ENCODE measurements around the gene MYO3A.

Gene MYO3A

GRCh38 chr10:26214551-26215395, 280.7 kb downstream of the MYO3A start:
- no peak for DNase-seq (ENCODE audit: low spot score)

DNA sequence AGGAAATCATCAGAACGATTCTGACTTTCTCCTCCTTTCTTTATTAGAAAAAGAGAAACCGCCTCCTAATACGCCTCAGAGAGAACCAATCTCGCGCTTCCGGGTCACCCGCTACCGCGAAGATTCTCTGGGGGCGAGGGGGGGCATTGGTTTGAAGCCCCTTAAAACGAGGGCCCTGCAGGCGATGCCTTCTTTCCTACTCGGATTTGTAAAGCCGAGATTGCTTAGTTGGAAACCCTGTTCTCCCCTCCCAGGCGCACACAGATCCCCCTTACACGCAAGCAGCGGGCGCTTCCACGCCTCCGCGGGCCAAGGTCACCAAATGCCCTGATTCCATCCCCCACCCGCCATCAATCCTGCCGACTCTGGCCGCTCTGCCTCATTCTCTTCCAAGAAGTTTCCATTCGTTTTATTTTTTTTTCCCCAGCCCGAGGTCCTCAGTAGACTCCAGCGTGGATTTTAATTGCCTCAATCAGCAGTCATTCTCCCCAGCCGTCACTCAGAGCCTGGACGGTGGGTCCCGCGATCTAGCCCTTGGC, 281.4 kb downstream of the MYO3A start:
- no peak for DNase-seq (ENCODE audit: low spot score)

- peak; percentile 77 for DNase-seq (ENCODE audit: low spot score)
Observed at GRCh38 chr10:26215935-26216584, 282.0 kb downstream of the MYO3A start.

DNA sequence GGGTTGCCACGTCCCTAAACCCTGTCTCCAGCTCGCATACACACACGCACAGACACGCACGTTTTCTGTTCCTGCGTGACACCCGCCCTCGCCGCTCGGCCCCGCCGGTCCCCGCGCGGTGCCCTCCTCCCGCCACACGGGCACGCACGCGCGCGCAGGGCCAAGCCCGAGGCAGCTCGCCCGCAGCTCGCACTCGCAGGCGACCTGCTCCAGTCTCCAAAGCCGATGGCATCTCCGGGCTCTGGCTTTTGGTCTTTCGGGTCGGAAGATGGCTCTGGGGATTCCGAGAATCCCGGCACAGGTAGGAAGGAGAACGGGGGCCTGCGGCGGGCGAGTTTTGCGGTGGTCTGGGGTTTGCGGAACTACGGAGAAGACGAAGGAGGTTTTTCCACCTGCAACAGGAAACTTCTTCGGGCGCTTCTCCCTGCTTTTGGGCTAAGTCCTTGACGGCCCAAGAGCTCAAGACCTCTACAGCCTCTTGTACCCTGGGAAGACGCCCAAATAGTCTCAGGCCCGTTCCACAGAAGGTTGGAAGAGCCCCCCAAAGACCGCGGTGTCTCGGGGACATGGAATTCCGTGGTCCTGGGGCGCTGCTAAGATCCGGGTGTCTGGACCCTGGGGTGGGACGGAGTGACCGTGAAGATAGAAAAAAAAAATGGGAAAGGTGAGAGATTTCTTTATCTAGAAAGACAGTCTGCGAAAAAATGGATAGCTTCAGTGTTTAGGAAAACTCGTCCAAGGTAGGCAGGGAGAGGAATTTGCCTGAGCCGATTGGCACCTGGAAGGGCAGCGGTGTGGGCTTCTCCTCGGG, 282.8 kb downstream of the MYO3A start, which contains the start of gene GAD2:
TSS of gene GAD2 (plus strand) at position 190 of the 811 bp plus-strand sequence. CDS start at position 226, 36 bp downstream.
- DNase-seq (ENCODE audit: low spot score), result peak; percentile 12

DNA sequence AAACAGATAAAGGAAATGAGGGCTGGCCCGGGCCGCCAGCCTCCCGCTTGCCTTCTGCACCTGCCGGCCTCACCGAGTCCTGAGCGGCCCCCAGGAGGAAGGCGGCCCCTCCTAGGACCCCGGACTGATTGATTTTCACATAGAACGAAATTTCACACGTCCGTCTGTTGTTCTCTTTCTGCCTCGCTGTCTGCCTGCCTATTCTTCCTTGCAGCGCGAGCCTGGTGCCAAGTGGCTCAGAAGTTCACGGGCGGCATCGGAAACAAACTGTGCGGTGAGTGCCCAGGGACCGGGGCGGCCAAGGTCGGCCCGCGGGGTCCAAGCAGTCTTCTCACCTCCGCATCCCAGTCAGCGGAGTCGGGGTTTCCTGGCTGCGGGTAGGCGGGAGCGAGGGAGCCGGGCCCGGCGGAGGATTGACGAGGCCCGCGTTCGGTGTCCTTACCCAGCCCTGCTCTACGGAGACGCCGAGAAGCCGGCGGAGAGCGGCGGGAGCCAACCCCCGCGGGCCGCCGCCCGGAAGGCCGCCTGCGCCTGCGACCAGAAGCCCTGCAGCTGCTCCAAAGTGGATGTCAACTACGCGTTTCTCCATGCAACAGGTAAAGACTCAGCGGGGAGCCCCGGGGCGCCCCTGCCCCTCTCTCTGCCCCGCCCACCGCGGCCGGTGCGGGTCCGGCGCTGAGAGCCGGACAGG, 283.5 kb downstream of the MYO3A start:
- DNase-seq (ENCODE audit: low spot score), result peak; percentile 30

GRCh38 chr10:26219676-26220075, 285.6 kb downstream of the MYO3A start:
- no peak for DNase-seq (ENCODE audit: low spot score)

DNA sequence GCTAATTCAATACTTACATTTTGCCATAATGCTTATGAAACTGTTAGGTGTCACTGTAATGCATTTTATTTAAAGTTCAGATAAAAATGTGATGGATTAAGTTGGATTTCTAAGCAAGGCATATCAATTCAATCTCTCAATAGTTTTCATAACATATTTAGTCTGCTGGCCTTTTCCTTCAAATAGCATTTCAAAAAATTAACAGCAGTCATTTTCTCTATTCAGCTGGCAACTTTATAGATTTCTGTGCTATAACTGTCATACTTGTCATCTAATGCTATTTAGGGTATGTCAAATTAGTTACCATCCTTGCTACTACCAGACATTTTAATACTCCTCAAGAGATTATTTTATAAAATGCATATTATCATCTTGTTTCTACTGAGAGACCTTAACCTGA, 286.9 kb downstream of the MYO3A start:
- no peak for DNase-seq (ENCODE audit: low spot score)

GRCh38 chr10:26221541-26221940, 287.5 kb downstream of the MYO3A start:
- DNase-seq (ENCODE audit: low spot score), result no peak

DNA sequence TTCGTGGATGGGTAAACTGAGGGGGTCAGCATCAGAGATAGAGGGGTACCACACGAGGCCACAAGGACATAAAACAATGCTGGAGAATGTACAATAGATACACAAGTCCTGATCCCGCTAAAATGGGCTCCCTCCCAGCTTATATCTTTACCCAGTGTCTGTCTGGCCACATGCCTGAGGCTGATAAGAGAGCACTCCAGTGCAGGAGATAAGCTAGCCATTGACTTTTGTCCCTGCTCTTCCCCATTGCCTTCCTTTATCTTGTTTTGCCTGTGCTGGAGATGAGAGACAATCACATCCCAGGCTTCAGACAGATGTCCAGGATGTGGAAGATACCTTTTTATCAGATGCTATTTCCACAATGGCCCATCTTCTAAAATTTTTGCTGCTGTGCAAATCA, 288.5 kb downstream of the MYO3A start:
- no peak for DNase-seq (ENCODE audit: low spot score)

- no peak for DNase-seq (ENCODE audit: low spot score)
Observed at GRCh38 chr10:26225322-26225721, 291.3 kb downstream of the MYO3A start.

- DNase-seq (ENCODE audit: low spot score), result no peak
Observed at GRCh38 chr10:26227786-26228185, 293.8 kb downstream of the MYO3A start.

DNA sequence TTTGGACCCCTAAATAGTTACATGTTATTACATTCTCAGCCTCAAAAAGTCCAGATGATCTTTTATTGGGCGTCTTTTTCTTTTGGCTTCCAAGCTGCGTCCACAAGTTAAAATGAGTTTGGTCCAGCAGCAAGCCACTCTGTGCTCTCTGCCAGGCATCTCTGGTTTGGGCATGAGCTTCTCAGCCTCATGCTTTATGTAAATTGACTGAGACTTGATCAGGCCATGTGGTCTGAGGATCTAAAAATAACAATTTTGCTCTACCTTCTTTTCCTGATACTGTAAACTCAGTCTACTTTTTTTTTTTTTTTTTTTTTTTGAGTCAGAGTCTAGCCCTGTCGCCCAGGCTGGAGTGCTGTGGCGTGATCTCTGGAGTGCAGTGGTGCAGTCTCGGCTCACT, 298.1 kb downstream of the MYO3A start:
- DNase-seq (ENCODE audit: low spot score), result no peak

DNA sequence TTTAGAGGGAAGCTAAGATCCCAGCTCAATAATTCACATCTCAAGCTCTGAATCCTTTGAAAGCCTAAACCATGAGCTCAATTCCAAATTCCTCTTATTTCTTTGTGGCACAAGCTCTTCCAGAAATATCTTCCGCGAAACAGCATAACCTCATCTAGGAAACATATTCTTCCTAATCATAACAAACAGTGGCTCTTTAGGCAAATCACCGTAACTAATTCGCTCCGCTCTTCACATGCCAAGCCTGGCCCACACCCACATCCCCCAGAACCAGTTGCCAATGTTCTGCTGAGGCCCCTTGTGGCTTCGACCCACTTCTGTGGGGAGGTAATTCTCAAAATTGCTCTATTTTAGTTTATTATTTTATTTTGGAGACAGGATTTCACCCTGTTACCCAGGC, 301.7 kb downstream of the MYO3A start:
- no peak for DNase-seq (ENCODE audit: low spot score)

GRCh38 chr10:26238378-26238777, 304.3 kb downstream of the MYO3A start:
- no peak for DNase-seq (ENCODE audit: low spot score)

GRCh38 chr10:26242706-26243350, 308.8 kb downstream of the MYO3A start:
- no peak for DNase-seq (ENCODE audit: low spot score)

DNA sequence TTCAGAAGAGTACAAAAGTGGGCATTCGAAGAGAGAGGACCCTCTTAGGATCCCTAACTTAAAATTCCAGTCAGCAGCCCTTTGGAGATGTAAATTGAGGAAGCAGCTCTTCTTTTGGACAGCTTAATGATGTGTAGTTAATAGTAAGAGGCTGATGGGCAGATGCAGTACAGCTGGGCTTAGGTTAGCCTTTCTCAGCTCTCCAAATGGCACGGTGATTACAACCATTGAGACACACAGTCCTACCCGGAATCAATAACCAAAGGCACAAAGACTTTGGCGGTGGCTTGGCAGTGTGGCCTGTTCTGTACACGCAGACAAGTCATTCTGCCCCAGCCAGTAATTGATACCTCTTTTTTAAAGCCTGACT, 309.3 kb downstream of the MYO3A start:
- no peak for DNase-seq (ENCODE audit: low spot score)

GRCh38 chr10:26249681-26250080, 315.7 kb downstream of the MYO3A start:
- no peak for DNase-seq (ENCODE audit: low spot score)

DNA sequence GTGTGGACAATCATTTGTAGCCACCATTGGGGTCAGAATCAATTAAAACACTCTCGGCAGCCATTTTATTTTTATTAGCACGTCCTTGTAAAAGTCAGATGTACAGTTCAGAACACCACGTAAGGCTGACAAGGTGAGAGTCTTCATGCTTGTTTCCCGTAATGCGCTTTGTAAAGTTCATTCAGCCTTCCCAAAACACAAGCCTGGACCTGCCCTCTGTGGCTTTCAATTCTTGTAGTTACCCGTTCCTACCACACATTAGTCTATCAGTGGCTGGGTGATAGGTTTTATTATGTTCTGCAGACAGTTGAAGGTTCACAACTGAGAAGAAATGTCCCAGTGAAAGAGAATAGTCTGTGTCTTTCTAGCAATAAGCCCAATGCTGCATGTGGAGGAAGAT, 317.9 kb downstream of the MYO3A start:
- no peak for DNase-seq (ENCODE audit: low spot score)

DNA sequence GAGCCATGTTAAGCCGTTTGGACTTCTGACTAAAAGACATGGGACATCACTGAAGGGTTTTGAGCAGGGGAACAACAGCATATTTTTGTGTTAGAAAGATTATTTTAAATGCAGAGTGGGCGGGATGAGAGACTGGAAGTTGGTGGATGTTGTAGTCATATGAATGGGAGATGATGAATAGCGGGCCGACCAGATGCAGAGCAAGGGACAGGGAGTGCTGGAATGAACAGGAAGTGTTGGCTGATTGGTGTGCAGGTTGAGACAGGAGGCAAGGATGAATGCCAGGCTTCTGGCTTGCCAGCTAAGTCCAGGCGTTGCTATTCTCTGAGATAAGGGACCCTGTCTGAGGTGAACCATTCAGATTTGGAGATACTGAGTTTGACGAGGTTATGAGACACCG, 320.6 kb downstream of the MYO3A start:
- no peak for DNase-seq (ENCODE audit: low spot score)

- DNase-seq (ENCODE audit: low spot score), result no peak
Observed at GRCh38 chr10:26259341-26259740, 325.3 kb downstream of the MYO3A start.

Measured in AG20443 (cell line).